Sciatic nerve (tissue), 2 donors: ENCODE measurements around the gene CDCA4. TPM values are rescaled to one million over a fixed set of nuclear protein-coding genes. Genes with fewer than 3 reads are reported as not detected.

Source experiments
- ATAC-seq: fragments of 200-7000 bp; cut with Tn5 transposase; one replicate; pipeline ENCODE4 v1.9.1; 2020; ENCODE audit warnings: mild to moderate bottlenecking, moderate library complexity
- DNase-seq: peaks from one replicate; pipeline ENCODE4 v3.0.0-alpha.2; 2020; ENCODE audit warnings: low spot score
- intact Hi-C: fragments of 100-400 bp; cut with DNase I; formaldehyde crosslinking; loops from one replicate; pipeline ENCODE4 v1.14.2; 2022
- total RNA-seq: library from RNA; stranded (reverse); fragmentation: NEBNext Ultra II Directional; extraction: Animal tissue kit (Norgen Biotek cat#: 25700); gene quantifications from one replicate; pipeline ENCODE4 v1.2.1, GENCODE V29; 2021
- donor health status: DM: no; HTN: no; CAD: no.
- donor health status: DM: no; HTN: no; CAD: no.

The CDCA4 gene
- total RNA-seq, 1 donor from 2014 or later: 5.5 TPM

DNA sequence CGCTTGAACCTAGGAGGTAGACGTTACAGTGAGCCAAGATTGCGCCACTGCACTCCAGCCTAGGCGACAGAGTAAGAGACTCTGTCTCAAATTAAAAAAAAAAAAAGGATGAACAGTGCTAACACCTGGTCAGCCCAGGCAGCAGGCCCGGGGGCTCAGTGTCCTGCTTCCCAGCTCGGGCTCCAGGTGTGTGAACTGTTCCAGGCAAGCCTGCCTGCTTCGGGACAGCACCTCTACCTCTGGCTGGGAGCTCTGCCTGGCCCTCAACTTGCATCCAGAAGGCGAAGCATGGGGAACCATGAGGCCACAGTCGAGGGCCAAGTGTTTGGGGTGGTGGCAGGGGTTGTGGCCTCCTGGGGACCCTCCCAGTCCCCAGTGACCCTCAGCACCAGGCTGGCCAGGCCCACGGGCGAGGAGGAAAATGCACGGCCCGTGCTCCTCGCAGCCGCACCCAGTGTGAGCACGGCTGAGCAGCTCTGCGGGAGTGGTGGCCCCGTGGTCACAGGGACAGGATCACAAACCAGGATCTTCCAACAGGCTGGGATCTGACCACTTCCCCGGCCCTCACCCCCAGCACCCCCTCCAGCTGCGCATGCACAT lies 15.5 kb downstream of the CDCA4 start:
- intact Hi-C loops: no loop called here
- ATAC-seq: peak; percentile 10

DNA sequence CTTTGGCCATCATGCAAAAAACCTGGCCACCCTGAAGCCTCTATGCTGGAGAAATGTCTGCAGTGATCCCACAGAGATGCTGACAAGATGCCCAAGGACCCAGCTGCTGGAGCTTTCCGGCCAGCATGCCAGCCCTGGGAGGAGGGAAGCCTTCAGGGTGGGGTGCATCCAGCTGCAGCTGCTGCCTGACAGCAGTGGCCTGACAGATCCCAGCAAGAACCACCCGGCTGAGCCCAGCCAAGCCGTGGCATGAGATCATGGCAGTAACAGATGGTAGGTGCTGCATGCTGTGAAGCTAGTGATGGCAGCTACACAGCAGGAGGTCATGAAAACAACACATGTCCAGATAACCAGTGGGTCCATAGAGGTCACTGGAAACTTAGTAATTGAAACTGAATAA lies 21.5 kb downstream of the CDCA4 start:
- intact Hi-C loops: no loop called here
- ATAC-seq (no peak), DNase-seq (no peak)

More for the DNA sequence above, 15.5 kb downstream of the CDCA4 start:
- DNase-seq: no peak

DNA sequence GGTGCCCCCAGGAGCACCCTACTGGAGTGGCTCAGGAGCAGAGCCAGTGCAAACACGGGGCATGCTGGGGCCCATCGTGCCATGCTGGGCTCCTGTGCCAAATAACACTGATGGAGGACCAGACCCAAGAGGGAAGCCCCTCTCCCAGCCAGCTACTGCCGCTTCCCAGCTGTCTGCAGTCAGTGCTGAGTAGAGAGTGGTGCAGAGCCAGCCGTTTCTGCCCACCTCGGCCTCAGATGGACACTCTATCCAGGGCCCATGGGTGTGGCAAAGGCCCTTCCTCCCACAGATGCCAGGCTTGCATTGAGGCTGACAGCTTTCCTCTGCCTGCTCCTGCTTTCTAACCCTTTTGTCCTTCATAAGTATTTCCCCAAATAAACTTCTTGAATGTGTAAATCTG lies 22.1 kb downstream of the CDCA4 start:
- intact Hi-C loops: no loop called here
- DNase-seq (no peak), ATAC-seq (no peak)

DNA sequence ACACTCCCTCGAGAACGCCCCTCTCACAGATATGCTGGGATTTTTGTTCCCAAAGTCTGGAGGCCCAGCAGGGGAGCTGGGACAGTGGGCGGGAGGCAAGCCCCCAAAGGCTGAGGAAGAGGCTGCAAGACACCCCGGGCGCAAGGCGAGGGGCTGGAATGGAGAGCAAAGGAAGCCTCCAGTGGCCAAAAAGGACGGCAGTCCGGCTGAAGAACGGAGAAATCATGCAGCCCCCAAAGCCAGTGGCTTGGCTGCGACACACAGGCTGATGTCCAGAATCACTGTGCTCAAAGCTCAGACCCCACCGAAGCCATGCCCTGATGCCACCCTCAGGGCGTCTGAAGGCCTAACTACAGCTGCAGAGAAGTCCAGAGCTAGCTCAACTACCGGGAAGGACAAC lies 24.4 kb downstream of the CDCA4 start:
- no peak for ATAC-seq
- DNase-seq: no peak

DNA sequence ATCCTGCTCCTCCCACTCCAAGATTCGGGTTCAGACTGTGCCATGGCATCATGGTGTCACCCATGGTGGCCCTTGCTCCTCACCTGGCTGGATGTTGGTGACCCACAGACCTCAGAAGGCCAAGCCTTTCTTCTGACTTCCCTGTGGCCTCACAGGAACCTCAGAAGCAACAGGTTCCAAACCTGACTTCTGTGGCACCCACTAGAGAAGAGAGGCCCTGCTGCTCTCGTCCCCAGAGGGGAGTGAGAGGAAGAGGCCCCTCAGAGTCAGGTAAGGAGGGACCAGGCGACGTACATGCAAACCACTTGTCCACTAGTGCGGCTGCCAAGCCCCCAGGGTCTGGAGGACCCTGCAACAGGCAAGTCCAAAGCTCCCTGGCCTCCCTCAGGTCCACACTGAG lies 24.9 kb downstream of the CDCA4 start:
- intact Hi-C loops: no loop called here
- ATAC-seq (no peak), DNase-seq (no peak)

More for the DNA sequence above, 24.4 kb downstream of the CDCA4 start:
- intact Hi-C loops: no loop called here

DNA sequence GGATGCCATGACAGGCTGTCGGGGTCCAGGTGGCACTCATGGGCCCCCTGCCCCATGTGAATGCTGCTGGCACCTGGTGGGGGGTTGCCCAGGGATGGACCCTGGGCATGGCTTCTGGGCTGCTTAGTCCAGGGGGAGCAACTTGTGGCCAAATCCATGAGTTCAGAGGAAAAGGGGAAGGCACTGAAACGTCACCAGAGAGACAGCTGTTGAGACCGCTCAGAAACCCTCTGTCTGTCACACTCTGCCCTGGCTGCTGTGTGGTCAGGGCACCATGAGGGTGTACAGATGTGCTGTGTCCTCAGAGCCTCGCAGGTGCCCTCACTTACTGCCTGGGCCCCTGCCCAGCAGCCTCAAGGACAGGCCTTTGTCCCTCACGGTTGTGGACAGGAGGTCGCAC lies 25.9 kb downstream of the CDCA4 start:
- ATAC-seq: no peak
- intact Hi-C loops: no loop called here

DNA sequence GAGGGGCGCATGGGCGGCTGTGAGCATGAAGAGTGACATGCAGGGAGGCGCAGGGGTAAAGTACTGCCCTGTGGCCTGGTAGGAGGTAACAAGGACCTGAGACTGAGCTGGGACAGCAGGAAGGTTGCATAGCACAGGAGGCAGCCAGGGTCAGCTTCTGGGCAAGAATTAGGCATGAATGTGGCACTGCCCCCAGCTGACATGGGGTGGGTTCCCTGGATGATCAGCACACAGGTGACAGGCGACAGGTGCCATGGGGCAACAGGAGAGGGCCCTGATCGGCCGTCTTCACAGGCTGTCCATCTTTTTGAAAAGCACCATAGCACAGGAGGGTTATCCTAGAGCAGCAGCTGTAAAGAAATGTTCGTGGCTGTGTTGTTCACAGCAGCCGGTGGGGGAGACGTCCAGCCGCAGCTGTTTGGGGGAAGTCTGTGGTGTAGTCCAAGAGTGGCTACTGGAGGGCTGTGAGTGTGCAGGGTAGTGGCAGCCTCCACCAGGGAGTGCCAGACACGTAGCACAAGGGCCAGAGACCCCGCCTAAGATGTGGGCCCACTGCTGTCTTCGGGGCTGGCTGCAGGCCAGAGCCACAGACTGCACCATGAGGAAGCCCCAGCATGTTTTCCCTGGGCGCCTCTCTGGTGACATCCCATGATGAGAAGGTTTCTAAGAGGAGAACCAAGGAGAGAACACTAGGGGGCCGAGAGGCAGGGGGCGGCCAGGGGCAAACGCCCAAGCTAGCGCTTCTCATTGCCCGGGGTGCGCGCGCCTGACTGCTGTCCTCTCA lies 26.9 kb downstream of the CDCA4 start:
- intact Hi-C loops: no loop called here
- no peak for ATAC-seq
- no peak for DNase-seq

More for the DNA sequence above, 25.9 kb downstream of the CDCA4 start:
- no peak for DNase-seq

DNA sequence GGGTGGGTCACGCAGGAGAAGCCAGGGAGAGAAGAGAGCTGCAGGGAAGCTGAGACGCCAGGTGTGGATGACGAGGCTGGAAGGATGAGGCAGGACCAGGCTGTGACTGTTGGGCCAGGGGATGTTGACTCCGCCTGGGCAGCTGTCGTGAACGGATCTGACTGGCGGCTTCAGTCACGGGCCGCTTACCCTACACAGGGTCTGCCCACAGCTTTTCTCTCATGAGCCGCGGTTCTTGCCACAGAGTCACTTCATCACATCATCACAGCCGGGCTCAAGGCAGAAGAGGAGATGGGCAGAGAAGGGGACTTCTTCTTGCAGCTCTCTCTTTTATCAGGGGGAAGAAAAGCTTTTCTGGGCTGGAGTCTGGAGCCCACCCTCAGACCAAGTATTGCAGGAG lies 27.6 kb downstream of the CDCA4 start:
- intact Hi-C loops: no loop called here
- ATAC-seq (no peak), DNase-seq (no peak)

DNA sequence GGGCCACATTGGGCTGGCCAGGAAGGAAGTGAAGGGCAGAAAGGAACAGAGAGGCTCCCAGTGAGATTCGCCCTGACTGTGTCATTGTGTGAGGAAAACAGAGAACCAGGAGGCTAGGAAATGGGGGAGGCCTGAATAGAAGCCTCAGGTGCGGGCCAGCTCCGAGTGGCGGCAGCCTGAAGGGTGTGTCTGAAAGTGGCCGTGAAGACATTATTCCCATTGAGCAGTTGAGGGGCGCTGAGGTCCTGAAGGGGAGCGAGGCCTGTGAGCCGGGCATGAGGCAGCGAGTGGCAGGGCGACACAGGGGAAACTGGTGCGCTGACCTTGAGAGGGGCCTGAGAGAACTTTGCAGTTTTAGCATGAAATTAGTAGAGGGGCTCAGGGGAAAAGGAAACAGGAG lies 28.4 kb downstream of the CDCA4 start:
- intact Hi-C loops: no loop called here
- no peak for ATAC-seq

DNA sequence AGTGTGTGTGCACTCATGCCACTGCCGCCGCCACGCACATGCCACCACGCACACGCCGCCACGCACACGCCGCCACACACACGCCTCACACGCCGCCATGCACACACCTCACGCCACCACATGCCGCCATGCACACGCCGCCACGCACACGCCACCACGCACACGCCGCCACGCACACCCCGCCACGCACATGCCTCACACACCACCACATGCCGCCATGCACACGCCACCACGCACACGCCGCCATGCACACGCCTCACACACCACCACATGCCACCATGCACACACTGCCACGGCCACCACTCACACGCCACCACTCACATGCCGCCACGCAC lies 29.0 kb downstream of the CDCA4 start:
- ATAC-seq (no peak), DNase-seq (no peak)
- intact Hi-C loops: no loop called here

More for the DNA sequence above, 28.4 kb downstream of the CDCA4 start:
- DNase-seq: no peak

DNA sequence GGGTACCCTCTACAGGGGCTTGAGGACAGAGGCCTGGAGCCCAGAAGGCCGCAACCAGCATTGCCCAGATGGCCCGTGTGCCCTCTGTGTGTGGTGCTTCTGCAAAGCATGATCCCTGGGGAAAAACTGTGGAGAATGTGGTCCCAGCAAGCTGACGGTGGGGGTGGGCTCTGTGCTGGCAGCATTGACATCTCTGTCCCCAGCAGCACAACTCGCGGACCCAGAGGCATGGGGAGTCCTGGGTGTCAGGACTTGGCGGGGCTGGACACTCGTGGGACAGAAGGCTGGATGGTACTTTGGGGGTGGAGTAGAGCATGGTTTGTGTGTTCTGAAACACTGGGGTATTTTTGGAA lies 31.0 kb downstream of the CDCA4 start:
- intact Hi-C loops: loop anchor here (10.0 kb wide), 1 partner anchor 95 kb away; no protein-coding TSS in a partner anchor
- ATAC-seq (no peak), DNase-seq (no peak)

DNA sequence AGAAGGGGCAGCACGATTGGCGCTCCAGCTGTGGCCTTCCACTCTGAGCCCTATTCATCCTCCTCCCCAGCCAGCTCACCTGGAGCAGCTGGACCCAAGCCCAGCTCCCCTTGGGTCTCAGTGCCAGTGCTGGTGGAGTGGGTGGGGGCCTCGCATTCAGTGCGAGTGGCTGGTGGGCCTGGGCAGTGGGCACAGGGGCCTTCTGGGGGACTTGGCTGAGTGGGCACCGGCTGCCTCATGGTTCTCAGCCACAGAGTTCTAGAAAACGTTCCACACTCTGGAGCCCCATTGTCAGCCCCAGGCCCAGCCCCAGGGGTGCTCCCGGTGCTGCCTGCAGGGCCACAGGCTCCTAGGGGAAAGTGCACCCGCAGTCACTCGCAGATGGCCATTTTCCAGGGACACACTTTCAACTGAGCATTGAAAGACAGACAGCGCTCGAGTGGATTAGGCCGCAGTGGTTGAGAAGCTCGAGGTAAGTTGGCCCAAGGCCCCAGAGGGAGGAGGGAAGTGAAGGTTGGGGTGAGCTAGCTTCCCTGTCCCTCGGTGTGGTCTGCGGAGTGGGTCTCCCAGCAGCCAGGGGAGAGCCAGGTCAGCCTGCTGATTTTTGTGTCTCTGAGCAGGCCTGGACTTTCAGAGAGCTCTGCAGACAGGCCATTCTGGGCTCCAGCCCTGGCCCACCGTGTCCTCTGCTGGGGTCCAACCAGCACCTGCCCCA lies 31.5 kb downstream of the CDCA4 start:
- intact Hi-C loops: loop anchor here (10.0 kb wide), 1 partner anchor 95 kb away; no protein-coding TSS in a partner anchor
- ATAC-seq (no peak), DNase-seq (no peak)

DNA sequence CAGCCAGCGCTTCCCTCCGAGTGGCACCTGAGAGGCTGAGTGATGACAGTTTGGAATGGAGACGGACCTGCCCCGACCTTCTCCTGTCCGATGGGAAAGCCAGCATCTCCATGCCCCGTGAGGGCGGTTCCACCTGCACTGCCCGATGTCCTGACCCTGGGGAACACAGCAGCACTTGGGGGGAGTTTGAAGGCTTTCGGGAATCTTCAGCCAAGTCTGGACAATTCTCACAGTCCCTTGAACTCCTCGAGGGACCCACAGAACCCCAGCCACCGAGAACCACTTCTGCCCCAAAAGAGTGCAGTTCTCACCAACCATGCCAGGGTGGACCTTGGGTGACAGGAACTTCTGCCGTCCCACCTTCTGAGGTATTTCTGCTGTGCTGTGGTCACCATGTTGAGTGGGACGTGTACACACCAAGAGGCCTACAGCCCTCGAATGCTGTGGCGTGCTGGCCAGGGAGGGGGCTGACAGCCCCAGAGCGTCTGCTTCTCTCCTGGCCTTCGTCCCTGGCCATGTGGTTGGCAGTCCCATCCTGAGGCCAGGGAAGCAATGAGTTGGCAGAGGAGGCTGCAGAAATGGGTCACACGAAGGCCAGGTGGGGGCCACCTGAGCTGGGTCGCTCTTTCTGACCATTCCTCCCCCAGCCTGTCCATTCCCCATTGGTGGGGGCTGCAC lies 34.3 kb downstream of the CDCA4 start:
- ATAC-seq (no peak), DNase-seq (no peak)
- intact Hi-C loops: loop anchor here (10.0 kb wide), 1 partner anchor 98 kb away; no protein-coding TSS in a partner anchor

DNA sequence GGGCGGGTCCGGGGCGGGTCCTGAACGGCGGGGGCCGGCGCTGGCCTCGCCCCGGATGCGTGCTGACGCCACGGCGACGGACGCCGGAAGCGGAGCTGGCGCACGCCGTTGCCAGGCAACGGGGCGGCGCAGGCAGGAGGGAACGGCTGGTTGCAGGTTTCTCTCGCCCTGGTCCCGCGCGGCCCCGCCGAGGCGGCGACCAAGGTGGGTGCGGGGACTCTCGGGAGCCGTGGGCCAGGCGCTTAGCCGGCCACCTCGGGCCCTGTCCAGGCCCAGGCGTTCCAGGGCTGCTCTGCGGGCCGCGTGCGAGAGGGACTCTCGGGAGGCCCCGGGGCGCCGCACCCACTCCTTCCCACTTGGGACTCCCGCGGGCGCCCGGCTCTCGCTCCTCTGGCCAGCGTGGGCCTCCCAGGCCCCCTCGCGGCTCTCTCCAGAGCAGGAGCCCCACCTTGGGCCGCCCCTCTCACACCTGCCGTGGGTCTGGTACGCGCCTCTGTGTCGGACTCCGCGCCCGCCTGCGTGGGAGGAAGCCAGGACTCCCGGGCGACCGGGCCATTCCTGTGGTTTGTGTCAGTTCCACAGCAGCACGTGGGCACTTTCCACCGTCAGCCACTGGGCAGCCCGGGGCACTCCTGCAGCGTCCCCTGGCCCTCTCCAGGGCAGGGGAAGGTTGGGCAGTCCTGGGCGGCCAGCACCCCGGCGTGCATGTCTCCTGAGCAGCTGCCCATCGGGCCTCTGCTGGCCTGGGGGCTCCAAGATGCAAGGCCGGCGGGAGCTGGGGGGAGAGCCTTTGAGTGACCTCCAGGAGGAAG lies 35.0 kb downstream of the CDCA4 start, which contains the start of gene CLBA1:
CLBA1 (plus strand) TSS at position 114 of the 812 bp plus-strand sequence; CDS start at position 758, 644 bp downstream.
- ATAC-seq: peak; percentile 94
- DNase-seq: peak; percentile 92
- intact Hi-C loops: loop anchor here (10.0 kb wide), 1 partner anchor 99 kb away; no protein-coding TSS in a partner anchor

DNA sequence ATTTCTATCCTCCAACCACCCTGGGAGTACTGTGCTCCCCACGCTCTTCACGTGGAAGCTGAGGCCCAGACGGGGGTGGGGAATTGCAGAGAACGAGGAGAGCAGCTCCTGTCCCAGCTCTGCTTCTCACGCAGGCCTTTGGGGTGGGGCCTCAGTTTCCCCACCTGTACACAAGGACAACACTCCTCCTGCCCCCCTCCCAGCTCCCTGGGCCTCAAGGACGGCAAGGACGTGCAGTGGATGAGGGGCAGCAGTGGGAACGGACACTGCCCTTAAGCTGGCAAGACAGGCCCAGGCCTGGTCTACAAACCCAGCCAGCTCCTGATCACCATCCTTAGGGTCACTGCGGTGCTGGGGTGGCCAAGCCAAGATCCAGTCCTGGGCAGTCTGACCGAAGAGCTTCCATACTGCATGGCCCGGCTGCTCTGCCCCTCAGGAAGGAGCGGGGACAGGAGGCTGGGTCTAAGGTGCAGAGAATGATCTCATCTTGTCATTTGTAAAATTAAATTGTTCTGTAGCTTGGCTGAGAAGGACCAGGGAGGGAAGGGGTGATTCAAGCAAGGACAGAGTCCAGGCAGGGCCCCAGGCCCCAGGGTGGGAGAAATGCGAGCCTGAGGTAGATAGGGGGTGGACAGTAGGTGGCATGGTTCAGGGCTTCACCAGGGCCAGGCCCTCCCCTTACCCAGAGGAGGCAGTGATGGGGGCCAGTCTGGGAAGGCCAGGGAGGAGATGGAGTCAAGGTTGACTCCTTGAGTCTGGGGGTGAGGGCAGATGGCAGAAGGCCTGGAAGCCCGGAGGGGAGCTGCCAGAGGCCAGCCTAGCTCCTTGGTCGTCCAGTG lies 36.6 kb downstream of the CDCA4 start:
- no peak for ATAC-seq
- DNase-seq: no peak
- intact Hi-C loops: loop anchor here (10.0 kb wide), 1 partner anchor 101 kb away; no protein-coding TSS in a partner anchor

DNA sequence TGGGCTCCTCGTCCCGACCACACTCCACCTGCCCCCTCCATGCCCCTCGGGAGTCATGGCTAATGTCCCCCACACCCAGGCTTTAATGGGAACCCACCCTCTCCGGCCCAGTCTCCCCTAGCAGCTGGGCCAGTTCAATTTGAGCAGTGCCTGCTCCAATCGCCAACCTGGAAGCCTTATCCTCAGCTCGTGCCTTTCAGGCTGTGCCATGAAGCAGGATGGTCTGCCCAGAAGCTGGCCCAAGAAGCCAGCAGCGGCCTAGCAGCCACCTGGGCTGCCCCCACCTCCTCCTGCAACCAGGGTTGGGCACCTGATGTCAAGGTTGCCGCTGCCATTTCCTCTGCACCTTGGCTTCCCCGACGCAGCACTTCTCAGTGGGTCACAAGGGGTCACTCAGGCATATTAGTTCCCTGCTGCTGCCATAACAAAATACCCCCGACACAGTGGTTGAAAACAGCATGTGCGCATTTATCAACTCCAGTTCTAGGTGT lies 37.6 kb downstream of the CDCA4 start:
- intact Hi-C loops: loop anchor here (10.0 kb wide), 1 partner anchor 102 kb away; no protein-coding TSS in a partner anchor
- ATAC-seq (no peak), DNase-seq (no peak)

DNA sequence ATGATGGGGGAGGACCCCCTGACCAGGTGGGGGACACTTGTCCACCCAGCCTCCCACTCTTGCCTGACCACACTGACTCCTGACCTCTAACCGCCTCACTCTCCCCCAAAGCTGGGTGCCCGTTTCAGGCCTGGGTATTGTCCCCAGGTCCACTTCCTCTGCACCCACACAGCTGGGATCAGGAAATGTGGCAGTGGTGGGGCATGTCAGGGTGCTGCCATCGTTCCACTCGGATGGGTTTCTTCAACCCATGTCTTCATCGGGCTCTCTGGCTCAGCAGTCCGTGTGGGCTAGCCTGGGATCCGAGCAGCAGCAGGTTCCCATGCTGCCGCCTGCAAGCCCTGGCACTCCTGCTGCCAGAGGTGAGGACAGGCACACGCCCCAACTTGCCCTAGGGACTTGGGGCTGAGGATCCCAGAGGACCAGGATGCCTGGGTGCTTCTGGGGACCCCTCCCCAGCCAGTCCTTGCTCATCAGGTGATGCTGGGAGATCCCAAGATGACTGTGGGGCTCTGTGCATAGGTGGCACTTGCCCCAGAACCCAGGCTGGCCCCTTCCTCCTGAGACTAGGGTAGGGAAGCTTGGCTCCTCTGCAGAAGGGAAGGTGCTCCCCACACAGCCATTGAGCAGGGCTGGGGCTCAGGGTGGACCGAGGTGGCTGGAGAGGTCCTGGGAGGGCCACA lies 38.2 kb downstream of the CDCA4 start:
- intact Hi-C loops: loop anchor here (10.0 kb wide), 1 partner anchor 102 kb away; no protein-coding TSS in a partner anchor
- ATAC-seq: no peak
- no peak for DNase-seq
